GM10248 (cell line): ENCODE results near the gene C1orf74.

Source experiments
- CTCF ChIA-PET: fragments of 300-600 bp; sonication (Branson Sonifier 250); formaldehyde crosslinking; extraction: SDS; loops from one replicate; lab custom pipeline; 2021; ENCODE audit warnings: antibody characterized with exemption; lab: Yijun Ruan, JAX
- POLR2A ChIA-PET: fragments of 350-650 bp; sonication (Branson Sonifier 250); formaldehyde crosslinking; extraction: SDS; loops from one replicate; lab custom pipeline; 2020; ENCODE audit warnings: antibody characterized with exemption; lab: Yijun Ruan, JAX
- DNase-seq: peaks from one replicate; pipeline ENCODE4 v3.0.0; 2012; ENCODE audit errors: extremely low spot score
- TF ChIP-seq, protein P1 (sequence below): IDR thresholded peaks from 2 replicates; pipeline ENCODE4 v1.5.1; 2012; ENCODE audit warnings: mild to moderate bottlenecking, low read depth; ENCODE audit errors: extremely low read depth, missing control alignments, control extremely low read depth

The C1orf74 gene

GRCh38 chr1:209755256-209755655 is 29.1 kb downstream of the C1orf74 start:
- ChIA-PET CTCF (interaction anchor here (1.0 to 6.9 kb wide), 6 partner anchors 7 to 62 kb away, joined by 3 to 53 read pairs (median 4); no protein-coding TSS in a partner anchor), POLR2A (interaction anchor here (0.7 kb wide), 1 partner anchor 13 kb away, joined by 3 read pairs; no protein-coding TSS in a partner anchor)
- TF ChIP-seq, protein P1, sequence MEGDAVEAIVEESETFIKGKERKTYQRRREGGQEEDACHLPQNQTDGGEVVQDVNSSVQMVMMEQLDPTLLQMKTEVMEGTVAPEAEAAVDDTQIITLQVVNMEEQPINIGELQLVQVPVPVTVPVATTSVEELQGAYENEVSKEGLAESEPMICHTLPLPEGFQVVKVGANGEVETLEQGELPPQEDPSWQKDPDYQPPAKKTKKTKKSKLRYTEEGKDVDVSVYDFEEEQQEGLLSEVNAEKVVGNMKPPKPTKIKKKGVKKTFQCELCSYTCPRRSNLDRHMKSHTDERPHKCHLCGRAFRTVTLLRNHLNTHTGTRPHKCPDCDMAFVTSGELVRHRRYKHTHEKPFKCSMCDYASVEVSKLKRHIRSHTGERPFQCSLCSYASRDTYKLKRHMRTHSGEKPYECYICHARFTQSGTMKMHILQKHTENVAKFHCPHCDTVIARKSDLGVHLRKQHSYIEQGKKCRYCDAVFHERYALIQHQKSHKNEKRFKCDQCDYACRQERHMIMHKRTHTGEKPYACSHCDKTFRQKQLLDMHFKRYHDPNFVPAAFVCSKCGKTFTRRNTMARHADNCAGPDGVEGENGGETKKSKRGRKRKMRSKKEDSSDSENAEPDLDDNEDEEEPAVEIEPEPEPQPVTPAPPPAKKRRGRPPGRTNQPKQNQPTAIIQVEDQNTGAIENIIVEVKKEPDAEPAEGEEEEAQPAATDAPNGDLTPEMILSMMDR = no peak
- no peak for DNase-seq

DNA sequence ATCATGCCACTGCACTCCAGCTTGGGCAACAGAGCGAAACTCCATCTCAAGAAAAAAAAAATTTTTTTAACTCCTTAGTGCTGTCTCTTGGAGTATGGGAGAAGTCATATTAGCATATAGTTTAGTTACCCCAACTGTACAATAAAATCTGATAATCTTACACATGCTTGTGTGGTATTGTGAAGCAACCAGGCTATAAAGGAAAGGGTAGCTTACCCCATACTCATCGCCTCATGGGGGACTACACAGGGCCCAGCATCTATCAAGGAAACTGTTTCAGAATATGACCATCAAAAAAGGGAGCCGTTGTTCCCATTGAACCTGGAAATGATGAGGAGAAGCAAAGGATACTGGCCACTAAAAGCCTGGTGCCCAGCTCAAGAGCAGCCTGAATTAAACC is 31.5 kb downstream of the C1orf74 start:
- TF ChIP-seq, protein P1 = no peak
- DNase-seq = no peak
- POLR2A ChIA-PET = no interaction called here
- CTCF ChIA-PET = interaction anchor here (1.6 to 6.9 kb wide), 3 partner anchors 15 to 22 kb away, joined by 6 to 40 read pairs (median 7); no protein-coding TSS in a partner anchor

DNA sequence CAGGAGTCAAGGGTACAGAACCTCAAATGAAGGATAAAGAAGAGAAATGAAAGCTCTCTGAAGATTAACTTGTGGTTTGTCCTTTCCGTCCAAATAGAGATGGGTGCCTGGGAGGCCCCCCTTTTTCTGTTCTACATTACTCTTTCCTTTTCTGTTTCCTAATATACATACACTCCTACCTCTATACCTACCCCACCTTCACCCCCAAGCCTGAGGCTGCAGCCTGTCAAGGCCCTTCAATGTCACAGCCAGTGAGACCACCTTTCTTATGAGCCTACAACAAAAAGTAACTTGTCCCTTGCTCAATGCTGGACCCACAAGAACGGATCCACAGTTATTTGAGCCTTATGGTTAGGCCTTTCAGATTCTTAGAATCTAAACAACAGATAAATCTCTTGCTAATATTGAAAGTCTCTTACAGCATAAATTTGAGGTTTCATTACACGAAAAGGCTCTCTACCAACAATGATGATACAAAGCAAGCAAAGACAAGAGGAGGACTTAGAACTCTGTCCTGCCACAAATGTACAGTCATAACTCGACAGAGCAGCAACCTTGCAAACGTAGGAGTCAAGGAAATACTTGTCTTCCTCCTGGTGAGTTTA is 32.6 kb downstream of the C1orf74 start:
- DNase-seq = peak; percentile 58
- ChIA-PET CTCF (interaction anchor here (0.8 to 1.8 kb wide), 5 partner anchors 8 to 185 kb away, joined by 3 to 7 read pairs (median 3); no protein-coding TSS in a partner anchor), POLR2A (no interaction called here)
- TF ChIP-seq, protein P1 = no peak

DNA sequence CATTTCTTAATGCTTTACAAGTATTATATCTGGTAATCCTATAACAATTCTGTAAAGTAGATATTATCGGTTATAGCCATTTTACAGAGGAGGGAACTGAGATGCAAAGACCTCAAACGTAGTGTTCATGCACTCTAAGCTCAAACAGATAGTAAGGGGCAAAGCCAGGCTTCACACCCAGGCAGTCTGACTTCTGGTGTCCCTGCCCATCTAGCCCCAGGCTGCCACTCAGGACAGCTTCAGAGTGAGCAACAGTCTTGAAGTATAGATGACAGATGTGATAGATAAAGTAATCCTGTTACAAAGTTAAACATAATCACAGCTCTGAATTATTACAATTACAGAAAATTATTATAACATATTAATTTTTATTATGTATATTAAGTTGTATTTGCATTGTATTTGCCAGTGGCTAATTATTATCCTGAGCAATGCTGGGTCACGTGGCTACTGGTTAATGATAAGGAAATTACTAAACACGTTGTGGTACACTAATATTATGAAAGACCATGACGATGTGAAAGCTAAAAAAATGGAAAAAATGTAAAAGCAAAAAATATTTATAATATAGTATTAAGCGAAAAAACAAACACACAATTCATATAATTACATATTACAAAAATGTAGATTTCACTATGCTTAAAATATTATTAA is 34.6 kb downstream of the C1orf74 start:
- ChIA-PET CTCF (interaction anchor here (0.8 to 4.0 kb wide), 16 partner anchors 14 to 185 kb away, joined by 3 to 57 read pairs (median 22); partner anchors contain the start of genes G0S2 and LAMB3), POLR2A (no interaction called here)
- TF ChIP-seq, protein P1 = no peak
- no peak for DNase-seq

DNA sequence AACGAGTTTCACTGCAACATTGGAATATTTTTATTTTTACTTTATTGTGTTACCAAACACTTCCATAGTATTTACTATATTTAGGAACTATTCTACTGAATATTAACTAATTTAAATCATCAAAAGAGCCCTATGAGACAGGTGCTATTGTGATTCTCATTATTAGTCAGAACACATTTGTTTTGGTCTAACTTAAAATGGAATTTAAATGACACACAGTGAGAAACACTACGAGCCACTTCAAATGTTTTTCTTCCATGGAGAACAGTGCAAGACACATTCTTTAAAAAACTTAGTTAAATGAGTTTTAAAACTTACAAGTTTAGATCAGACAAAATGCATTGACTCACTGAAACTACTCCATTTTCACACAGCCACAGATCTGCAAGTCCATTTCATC is 35.2 kb downstream of the C1orf74 start:
- ChIA-PET CTCF (interaction anchor here (0.8 to 4.0 kb wide), 30 partner anchors 10 to 185 kb away, joined by 3 to 57 read pairs (median 7); partner anchors contain the start of genes G0S2, LAMB3, TRAF3IP3 and UTP25), POLR2A (no interaction called here)
- TF ChIP-seq, protein P1 = no peak
- no peak for DNase-seq

GRCh38 chr1:209748620-209749019 is 35.7 kb downstream of the C1orf74 start:
- POLR2A ChIA-PET = no interaction called here
- no peak for DNase-seq
- TF ChIP-seq, protein P1 = no peak
- CTCF ChIA-PET = interaction anchor here (0.7 to 4.0 kb wide), 43 partner anchors 10 to 184 kb away, joined by 3 to 57 read pairs (median 6); partner anchors contain the start of genes G0S2, HSD11B1, LAMB3 and TRAF3IP3
